Gastroesophageal sphincter (tissue), 4 donors: ENCODE results near the gene LCP1. TPM values are rescaled to one million over a fixed set of nuclear protein-coding genes. Genes with fewer than 3 reads are reported as not detected.

ENCODE experiments used
- ATAC-seq: fragments of 150-250 bp; one replicate; pipeline ENCODE4 v1.9.1; 2016; ENCODE audit warnings: mild to moderate bottlenecking, moderate library complexity
- H3K27ac ChIP-seq, 4 donors: fragments of 200-600 bp; sonication (generic) in 3 of 4; 1 replicate in 3 of 4; 2 replicates in 1 of 4; pipeline ENCODE4 v1.5.1; 2016 to 2019
- H3K27me3 ChIP-seq: fragments of 200-600 bp; sonication (generic); one replicate; pipeline ENCODE4 v1.5.1; 2019
- H3K36me3 ChIP-seq, 2 donors: fragments of 200-600 bp; sonication (generic); one replicate each; pipeline ENCODE4 v1.5.1; 2019; ENCODE audit warnings: control low read depth in 1 of 2
- H3K4me1 ChIP-seq, 3 donors: fragments of 200-600 bp; sonication (generic); 1 replicate in 2 of 3; 2 replicates in 1 of 3; pipeline ENCODE4 v1.5.1; 2016 to 2019; ENCODE audit warnings: control low read depth in 2 of 3
- H3K4me3 ChIP-seq, 2 donors: fragments of 200-600 bp; sonication (generic); one replicate each; pipeline ENCODE4 v1.5.1; 2019; ENCODE audit warnings: mild to moderate bottlenecking in 1 of 2, moderate library complexity in 1 of 2
- H3K9me3 ChIP-seq, 3 donors: fragments of 200-600 bp; sonication (generic); one replicate each; pipeline ENCODE4 v1.5.1; 2017 to 2019; ENCODE audit warnings: control low read depth in 2 of 3
- EP300 ChIP-seq: sonication (generic); formaldehyde crosslinking; IDR thresholded peaks from one replicate; pipeline ENCODE4 v1.6.1; 2017; ENCODE audit warnings: antibody characterized with exemption, mild to moderate bottlenecking
- POLR2A ChIP-seq, 2 donors: fragments of 450-650 bp; IDR thresholded peaks; one replicate each; pipeline ENCODE4 v1.6.1; 2017; ENCODE audit warnings: antibody characterized with exemption in 2 of 2, mild to moderate bottlenecking in 2 of 2, moderate library complexity in 1 of 2
- POLR2AphosphoS5 ChIP-seq: sonication (generic); formaldehyde crosslinking; IDR thresholded peaks from one replicate; pipeline ENCODE4 v1.6.1; 2017; ENCODE audit warnings: antibody characterized with exemption
- WGBS, 2 donors: methylation state at CpG; one replicate each; pipeline ENCODE4 v1.1.5; 2018; ENCODE audit warnings: low coverage in 1 of 2; 5-methylcytosine and 5-hydroxymethylcytosine counted together
- total RNA-seq, 4 donors: library from RNA; depleted of rRNA; stranded (reverse); fragments of >200 nt; gene quantifications; one replicate each; pipeline ENCODE4 v1.1.0, GENCODE V29; 2016
- TF ChIP-seq, protein P1 (sequence below), 4 experiments: fragments of 200-600 bp in 2 of 4; fragments of 450-650 bp in 2 of 4; sonication (generic) in 1 of 4; IDR thresholded peaks; one replicate each; pipeline ENCODE4 v1.5.1; 2017 to 2019; ENCODE audit warnings: antibody characterized with exemption in 4 of 4, mild to moderate bottlenecking in 2 of 4, moderate library complexity in 2 of 4

Gene LCP1
- total RNA-seq, 4 donors from 2014 or later: 9.0 to 48.9 (median 27.8) TPM

DNA sequence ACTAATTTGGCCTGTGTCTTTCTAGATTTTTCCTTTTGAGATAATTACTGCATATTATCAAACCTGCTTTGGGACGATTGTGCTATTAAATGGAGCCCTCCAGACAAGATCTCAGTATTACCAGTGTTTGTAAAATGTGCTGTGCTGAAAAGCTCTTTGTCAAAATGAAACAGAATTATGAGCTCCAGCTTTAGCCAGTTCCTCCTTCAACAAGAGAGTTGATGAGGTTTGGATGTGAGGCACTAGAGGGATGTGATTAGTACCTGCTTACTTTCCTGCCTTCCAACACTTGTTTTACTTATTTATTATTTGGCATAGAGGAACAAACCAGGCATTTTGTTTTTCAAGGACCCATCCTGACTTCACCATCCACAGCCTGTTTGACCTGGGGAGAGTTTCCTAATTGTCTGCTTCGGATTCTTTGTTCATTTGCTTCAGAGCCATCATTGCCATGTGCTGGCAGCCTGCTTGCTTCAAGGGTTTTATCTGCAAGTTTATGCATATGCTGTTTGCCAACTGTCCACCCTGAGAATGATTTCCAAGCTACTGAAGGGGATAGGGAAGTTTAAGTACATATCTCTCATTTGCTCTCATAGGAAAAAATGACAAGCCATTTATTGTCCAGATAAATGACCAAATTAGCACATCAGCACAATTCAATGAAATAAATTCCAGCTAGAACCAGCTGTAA, 44.2 kb downstream of the LCP1 start:
- no peaks in the 10 kb centered on the region for H3K4me1 ChIP-seq
- H3K27me3 ChIP-seq: no peaks in the 10 kb centered on the region
- no peaks in the 10 kb centered on the region for H3K9me3 ChIP-seq
- H3K36me3 ChIP-seq: no peaks in the 10 kb centered on the region
- ATAC-seq: no peak
- no peak overlapping the region for H3K27ac ChIP-seq
- TF ChIP-seq, protein P1, sequence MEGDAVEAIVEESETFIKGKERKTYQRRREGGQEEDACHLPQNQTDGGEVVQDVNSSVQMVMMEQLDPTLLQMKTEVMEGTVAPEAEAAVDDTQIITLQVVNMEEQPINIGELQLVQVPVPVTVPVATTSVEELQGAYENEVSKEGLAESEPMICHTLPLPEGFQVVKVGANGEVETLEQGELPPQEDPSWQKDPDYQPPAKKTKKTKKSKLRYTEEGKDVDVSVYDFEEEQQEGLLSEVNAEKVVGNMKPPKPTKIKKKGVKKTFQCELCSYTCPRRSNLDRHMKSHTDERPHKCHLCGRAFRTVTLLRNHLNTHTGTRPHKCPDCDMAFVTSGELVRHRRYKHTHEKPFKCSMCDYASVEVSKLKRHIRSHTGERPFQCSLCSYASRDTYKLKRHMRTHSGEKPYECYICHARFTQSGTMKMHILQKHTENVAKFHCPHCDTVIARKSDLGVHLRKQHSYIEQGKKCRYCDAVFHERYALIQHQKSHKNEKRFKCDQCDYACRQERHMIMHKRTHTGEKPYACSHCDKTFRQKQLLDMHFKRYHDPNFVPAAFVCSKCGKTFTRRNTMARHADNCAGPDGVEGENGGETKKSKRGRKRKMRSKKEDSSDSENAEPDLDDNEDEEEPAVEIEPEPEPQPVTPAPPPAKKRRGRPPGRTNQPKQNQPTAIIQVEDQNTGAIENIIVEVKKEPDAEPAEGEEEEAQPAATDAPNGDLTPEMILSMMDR (IDR thresholded peaks at IDR 0.05): no peak
- TF ChIP-seq POLR2A (IDR thresholded peaks at IDR 0.05) (no peak), EP300 (no peak), POLR2AphosphoS5 (no peak)
- WGBS, 2 donors: 41 to 42% methylated on average over 2 of the region's 2 CpGs
- no peak overlapping the region for H3K4me3 ChIP-seq

DNA sequence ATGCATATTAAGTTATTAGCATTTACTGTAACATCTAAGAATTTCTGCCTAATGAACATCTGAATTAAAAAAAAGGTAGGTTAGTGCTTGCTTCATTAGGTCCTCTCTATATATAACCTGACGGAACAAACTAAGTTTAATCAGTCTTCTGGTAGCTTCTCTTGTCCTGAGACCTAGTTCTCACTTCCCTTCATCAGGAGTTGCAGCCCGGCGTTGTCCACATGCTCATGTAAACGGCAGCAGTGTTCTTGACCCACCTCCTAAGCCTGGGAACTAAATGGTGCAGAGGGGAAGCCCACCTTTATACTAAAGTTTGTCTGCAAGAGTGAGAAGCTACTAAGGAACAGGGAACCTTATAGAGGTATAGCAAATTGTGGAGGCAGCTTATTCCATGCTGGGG, 45.3 kb downstream of the LCP1 start:
- TF ChIP-seq POLR2A (IDR thresholded peaks at IDR 0.05) (no peak), POLR2AphosphoS5 (no peak), EP300 (no peak)
- TF ChIP-seq, protein P1 (IDR thresholded peaks at IDR 0.05): no peak
- H3K4me1 ChIP-seq: no peaks in the 10 kb centered on the region
- H3K27me3 ChIP-seq: no peaks in the 10 kb centered on the region

DNA sequence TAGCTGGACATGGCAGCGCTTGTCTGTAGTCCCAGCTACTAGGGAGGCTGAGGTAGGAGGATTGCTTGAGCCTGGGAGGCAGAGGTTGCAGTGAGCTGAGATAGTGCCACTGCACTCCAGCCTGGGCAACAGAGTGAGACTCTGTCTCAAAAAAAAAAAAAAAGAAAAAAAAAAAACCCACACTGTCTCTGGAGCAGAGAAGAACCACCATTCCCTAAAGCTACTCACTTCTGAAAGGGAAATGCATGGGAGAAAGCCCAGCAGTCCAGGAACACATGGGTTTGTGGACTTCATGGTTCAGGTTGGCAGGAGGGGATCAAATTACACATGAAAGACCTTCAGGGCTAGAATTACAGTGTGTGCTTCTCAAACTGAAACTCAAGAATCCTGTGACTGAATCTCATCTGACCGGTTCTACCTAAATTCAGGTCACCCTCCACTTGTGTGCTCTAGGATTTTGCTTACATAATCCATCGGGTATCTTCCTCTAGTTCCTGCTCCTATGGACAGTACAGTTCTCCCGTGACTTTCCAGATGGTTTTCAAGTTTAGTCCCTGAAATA, 46.9 kb downstream of the LCP1 start:
- Histone ChIP-seq H3K27me3 (peaks cover 6% of the 10 kb centered on the region), H3K27ac (no peak overlapping the region), H3K9me3 (no peaks in the 10 kb centered on the region), H3K4me3 (no peak overlapping the region), H3K4me1 (no peaks in the 10 kb centered on the region), H3K36me3 (no peaks in the 10 kb centered on the region)
- ATAC-seq: no peak
- TF ChIP-seq POLR2AphosphoS5: no peak
- no peak for TF ChIP-seq EP300
- no peak for TF ChIP-seq POLR2A (IDR thresholded peaks at IDR 0.05)
- TF ChIP-seq, protein P1 (IDR thresholded peaks at IDR 0.05): no peak
- 33 to 46% methylated on average over 3 to 4 of the region's 4 CpGs for WGBS, 2 donors

More for the DNA sequence above, 45.3 kb downstream of the LCP1 start:
- ATAC-seq: no peak
- Histone ChIP-seq H3K9me3 (no peaks in the 10 kb centered on the region), H3K4me3 (no peak overlapping the region), H3K27ac (no peak overlapping the region), H3K36me3 (no peaks in the 10 kb centered on the region)
- WGBS, 2 donors: 67 to 74% methylated on average over 3 to 4 of the region's 4 CpGs

DNA sequence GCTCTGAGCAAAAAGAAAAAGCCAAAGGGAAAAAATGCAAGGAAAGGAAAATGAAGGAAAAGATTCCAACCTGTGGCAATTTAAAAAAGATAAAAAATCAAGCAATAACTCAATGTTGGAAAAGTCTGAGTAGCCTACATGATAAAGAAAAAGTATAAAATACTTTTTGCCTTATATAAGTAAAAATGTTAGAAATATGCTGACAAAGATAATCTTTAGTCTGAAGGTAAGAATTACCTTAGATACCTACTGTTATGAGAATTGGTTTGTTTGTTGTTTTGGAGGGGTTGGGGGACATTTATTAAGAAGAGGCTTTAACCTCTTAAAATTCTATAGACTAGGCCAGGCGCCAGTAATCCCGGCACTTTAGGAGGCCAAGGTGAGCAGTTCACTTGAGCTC, 47.5 kb downstream of the LCP1 start:
- WGBS, 2 donors: 83 to 87% methylated on average over 2 of the region's 2 CpGs
- TF ChIP-seq, protein P1 (IDR thresholded peaks at IDR 0.05): no peak
- no peak for TF ChIP-seq EP300
- no peak for TF ChIP-seq POLR2A (IDR thresholded peaks at IDR 0.05)
- TF ChIP-seq POLR2AphosphoS5: no peak

DNA sequence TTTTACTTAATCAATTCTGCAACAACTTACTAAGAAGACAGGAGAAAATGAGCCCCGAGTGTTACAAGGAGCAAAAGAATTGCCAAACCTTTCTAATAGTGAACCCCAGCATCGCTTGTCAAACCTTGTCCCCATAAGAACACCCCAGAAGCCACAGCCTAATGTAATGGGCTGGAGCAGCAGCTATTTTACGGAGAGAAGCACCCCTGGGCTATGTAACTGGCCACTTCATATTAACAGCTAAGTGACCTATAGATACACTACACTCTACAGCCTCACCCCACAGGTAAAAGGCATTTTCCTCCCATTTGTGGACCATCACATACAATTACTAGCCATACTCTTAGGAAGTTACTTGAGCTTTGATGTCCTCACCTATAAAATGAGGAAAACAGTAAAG, 49.9 kb downstream of the LCP1 start:
- Histone ChIP-seq H3K4me1 (no peaks in the 10 kb centered on the region), H3K27ac (no peak overlapping the region), H3K9me3 (no peaks in the 10 kb centered on the region), H3K36me3 (no peaks in the 10 kb centered on the region), H3K4me3 (no peak overlapping the region), H3K27me3 (peaks cover 17% of the 10 kb centered on the region)
- WGBS, 2 donors: 80 to 100% methylated on average over 2 to 3 of the region's 3 CpGs
- ATAC-seq: no peak
- TF ChIP-seq EP300 (no peak), POLR2A (IDR thresholded peaks at IDR 0.05) (no peak), POLR2AphosphoS5 (no peak)
- TF ChIP-seq, protein P1 (IDR thresholded peaks at IDR 0.05): no peak

More for the DNA sequence above, 47.5 kb downstream of the LCP1 start:
- no peaks in the 10 kb centered on the region for H3K9me3 ChIP-seq
- no peaks in the 10 kb centered on the region for H3K4me1 ChIP-seq
- no peak for ATAC-seq
- H3K36me3 ChIP-seq: no peaks in the 10 kb centered on the region
- H3K4me3 ChIP-seq: no peak overlapping the region
- peaks cover 11% of the 10 kb centered on the region for H3K27me3 ChIP-seq
- H3K27ac ChIP-seq: no peak overlapping the region
